ENCODE data around the gene KYAT1.
"Not testable (repeated sequence)": the region's sequence is repeated elsewhere in the genome, so short reads cannot be mapped to it uniquely, and the experiment has no call there.

KYAT1 gene

DNA sequence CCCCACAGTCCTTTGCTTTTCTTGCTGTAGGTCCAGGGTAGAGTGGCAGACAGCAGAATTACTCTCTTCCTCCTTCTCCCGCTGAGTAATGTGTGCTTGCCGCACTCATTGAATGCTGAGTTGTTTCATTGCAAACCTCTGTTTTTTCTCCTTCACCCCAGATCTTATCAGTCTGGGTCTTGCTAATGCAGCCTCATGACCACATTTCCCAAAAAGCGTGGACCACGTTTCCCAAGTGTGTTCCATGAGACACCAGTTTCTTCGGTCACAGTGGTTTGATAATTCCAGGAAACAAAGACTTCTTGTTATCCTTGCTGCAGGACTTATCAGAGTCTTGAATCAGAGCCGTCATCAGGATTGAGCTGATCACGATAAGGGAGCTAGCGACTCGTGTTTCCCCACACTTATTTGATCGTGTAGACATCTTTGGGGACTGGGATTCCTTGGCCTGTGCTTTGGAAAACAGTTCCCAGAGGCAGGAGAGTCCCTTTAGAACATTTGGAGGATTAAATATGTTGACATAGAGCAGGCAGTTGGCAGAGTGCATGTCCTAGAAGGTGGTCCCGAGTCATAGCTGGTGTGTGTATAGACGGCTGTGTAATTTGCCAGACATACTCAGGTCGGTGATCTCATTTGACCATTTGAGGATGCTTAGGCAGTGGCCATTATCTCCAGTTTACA lies 4.6 kb upstream of the KYAT1 start:
- no peak for DNase-seq (ENCODE audit: low read depth in 3 of 3, low spot score in 1 of 3)

DNA sequence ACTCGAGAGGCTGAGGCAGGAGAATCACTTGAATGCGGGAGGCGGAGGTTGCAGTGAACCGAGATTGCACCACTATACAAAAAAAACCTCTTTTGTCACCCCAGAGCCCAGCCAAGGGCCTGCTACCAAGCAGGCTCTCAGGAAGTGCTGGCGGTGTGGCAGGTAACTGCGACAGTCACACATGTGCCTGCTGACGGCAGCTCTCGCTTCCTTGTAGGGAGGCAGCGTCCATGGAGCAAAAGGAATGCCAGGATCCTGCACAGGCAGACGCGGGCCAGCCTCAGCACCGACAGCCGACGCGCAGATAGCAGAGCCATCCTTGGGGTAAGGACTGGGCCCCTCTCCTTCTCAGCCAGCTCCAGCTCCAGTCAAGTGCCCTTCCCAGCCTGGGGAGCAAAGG lies 4.0 kb upstream of the KYAT1 start:
- DNase-seq (ENCODE audit: low read depth in 3 of 3, low spot score in 1 of 3): no peak

DNA sequence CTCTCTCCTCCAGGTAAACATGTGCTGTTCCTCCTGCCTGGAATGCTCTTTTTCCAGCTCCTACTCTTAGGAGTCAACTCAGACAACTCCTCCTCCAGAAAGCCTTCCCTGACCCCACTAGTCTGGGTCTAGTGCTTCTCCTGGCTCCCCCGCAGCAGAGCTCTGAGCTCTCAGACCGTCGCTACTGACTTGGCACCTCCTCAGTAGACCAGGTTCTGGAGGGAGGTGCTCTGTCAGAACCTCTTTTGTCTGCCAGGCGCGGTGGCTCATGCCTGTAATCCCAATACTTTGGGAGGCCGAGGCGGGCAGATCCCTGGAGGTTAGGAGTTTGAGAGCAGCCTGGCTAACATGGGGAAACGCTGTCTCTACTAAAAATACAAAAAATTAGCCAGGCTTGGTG lies 3.6 kb upstream of the KYAT1 start:
- DNase-seq (ENCODE audit: low read depth in 3 of 3, low spot score in 1 of 3): no peak

DNA sequence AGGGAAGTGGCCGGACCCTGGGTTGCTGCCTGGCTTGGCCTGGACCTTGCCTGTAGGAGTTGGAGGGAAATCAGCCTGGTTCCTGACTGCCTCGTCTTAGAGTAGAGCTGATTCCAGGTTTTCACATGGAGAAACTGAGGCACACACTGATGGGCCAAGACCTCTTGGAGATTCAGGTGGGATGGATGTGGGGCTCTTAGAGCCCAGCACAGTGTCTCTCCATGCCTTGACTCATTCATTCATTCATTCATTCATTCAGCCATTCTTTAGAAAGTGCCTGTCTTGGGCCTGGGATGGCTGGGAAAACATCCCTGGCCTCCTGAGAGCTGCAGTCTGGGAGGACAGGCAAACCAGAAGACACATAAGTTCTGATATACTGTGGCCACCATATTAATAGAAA lies 2.4 kb upstream of the KYAT1 start:
- DNase-seq (ENCODE audit: low read depth in 3 of 3, low spot score in 1 of 3): no peak

DNA sequence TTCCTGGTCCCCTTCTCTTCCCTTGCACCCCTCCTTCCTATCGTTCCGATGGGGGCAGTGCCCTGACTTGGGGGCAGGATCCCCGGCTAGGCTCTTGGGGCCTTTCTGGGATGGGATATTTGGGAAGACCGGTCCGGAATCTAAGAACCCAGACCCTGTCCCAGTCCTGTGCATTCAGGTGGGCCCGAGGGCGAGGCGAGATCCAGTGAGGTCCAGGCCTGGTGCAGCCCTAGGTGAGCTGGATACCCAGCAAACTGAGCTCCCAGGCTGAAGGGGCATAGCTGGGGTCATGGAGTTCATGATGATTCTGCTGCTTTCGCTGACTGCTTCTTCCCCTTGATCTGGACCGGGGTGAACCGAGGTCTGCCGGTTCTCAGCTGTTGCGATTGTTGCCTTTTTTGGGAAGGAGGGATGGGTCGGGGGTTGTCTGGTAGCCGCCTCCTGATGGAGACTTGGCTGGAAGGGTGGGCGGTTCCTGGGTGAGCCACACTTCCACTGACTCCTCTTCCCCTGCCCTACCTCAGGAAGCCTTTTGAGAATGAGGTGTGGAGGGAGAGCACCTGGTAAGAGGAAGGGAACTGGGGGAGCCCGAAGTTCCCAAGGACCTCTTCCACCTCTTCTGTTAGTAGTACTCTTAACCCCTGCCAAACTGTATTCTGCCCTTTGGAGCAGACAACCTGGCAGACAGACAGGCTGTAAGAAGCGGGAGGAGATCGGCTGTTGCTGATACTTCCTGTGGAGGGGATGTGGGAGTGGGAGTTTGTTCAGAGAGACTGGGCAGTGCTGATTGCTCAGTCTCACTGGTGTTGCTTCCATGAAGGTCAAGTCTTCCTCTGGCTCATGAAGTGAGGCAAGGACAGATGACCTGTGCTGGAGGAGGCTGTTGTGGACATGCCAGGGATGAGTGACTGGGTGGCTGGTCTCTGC lies 1.2 kb upstream of the KYAT1 start:
- no peak for DNase-seq (ENCODE audit: low read depth in 3 of 3, low spot score in 1 of 3)

DNA sequence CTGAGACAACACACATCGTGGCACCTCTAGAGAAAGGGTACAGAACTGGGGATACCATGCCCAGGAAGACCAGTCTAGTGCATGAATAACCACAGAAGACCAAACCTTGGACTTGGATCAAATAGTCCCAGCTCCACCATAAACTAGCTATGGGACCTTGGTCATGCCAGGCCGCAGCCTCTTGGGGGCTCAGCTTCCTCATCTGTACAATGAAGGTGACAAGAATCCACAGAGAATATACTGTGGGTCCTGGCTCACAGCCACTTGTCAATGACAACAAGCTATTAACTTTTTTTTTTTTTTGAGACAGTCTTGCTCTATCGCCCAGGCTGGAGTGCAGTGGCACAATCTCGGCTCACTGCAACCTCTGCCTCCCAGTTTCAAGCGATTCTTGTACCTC lies 3.9 kb downstream of the KYAT1 start:
- DNase-seq (ENCODE audit: low read depth in 3 of 3, low spot score in 1 of 3): no peak

DNA sequence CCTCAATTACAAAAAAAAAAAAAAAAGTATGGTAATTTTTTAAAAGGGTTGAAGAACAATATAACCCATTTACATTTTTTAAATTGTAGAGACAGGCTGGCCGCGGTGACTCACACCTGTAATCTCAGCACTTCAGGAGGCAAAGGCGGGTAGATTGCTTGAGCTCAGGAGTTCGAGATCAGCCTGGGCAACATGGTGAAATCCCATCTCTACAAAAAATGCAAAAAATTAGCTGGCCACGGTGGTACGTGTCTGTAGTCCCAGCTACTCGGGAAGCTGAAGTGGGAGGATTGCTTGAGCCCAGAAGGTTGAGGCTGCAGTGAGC lies 10.8 kb downstream of the KYAT1 start:
- DNase-seq (ENCODE audit: low read depth in 3 of 3, low spot score in 1 of 3): not testable (repeated sequence)

DNA sequence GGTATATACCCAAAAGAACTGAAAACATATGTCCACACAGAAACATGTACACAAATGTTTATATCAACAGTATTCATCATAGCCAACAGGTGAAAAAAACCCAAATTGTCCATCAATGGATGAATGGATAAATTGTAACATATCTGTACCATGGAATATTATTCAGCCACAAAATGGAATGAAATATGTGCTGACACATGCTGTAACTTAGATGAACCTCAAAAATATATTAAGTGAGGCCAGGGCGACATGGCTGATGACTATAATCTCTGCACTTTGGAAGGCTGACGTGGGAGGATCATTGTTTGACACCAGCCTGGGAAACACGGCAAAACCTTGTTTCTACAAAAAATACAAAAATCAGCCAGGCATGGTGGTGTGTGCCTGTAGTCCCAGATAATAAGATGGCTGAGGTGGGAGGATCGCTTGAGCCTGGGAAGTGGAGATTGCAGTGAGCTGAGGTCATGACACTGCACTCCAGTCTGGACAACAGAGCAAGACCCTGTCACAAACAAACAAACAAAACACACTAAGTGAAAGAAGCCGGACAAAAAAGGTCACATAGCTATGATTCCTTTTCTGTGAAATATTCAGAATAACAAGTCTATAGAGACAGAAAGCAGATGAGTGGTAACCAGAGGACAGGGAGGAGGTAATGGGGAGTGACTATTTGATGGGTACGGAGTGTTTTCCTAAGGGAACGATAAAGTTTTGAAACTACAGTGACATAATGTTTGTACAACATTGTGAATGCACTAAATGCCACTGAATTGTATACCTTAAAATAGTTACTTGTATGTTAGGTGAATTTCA lies 11.4 kb downstream of the KYAT1 start:
- no peak for DNase-seq (ENCODE audit: low read depth in 3 of 3, low spot score in 1 of 3)

DNA sequence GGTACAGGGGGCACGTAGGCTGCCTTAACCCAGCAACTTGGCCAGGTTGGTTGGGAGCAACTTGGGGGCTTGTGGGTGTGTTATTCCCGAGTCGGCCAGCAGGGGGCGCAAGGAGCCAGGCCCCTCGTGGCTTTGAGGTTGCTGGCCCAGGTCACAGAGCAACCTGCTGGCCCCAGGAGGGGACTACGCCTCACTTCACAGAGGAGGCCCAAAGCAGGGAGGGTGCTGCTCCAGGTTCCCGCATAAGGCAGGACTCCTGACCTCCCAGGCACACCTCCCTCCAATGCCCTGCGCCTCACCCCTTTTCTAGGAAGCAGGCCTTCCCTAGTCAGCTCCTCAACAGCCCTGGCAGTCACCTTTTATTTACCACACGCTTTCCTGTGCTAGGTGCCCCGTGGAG lies 18.1 kb downstream of the KYAT1 start:
- DNase-seq (ENCODE audit: low read depth in 3 of 3, low spot score in 1 of 3): peak; percentile 64 to 89 (median 74)

DNA sequence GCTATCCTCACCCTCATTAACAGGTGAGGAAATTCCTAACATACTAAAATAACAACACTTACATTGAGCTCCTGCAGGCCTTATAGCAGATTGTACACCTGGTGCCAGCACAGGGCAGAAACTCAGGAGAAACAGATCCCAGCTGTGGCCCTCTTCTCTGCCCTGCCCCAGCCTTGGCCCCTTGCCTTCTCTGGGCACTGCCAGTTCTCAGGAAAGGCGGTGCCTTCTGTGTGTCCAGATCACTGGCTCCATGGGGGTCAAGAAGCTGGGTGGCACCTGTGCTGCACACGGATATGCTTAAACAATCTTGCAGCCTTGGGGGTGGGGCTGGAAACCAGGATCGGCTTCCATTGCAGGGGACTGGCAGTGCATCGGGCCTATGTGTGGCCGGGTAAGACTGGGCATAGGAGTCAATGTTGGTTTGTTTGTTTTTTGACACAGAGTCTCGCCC lies 19.3 kb downstream of the KYAT1 start:
- no peak for DNase-seq (ENCODE audit: low read depth in 3 of 3, low spot score in 1 of 3)

DNA sequence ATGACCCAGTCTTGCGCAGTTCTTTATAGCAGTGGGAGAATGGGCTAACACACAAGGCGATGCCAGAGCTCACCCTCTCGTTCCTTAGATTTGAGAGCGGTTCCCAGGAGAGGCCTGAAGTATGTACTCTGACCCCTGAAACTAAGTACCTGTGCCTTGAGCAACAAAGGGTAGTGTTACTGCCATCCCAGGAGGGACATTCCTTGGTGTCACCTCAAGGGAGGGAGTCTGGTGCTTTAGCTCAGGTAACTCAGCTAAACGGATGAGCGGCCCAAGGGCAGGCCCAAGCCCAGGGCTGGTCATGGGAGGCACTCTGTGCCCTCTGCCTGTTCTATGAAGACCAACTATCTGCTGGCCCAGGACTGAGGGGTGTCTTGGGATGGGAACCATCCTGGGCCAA lies 20.2 kb downstream of the KYAT1 start:
- no peak for DNase-seq (ENCODE audit: low read depth in 3 of 3, low spot score in 1 of 3)

DNA sequence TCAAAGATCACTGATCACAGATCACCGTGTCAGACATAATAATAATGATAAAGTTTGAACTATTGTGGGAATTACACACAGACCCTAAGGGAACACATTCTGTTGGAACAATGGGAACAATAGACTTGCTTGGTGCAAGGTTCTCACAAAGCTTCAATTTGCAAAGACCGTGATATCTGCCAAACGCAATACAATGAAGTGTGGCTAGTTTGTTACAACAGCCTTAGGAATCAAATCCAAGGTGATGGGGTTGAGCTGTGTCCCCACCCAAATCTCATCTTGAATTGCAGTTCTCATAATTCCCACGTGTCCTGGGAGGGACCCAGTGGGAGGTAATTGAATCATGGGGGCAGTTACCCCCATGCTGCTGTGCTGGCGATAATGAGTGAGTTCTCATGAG lies 20.8 kb downstream of the KYAT1 start:
- DNase-seq (ENCODE audit: low read depth in 3 of 3, low spot score in 1 of 3): no peak

DNA sequence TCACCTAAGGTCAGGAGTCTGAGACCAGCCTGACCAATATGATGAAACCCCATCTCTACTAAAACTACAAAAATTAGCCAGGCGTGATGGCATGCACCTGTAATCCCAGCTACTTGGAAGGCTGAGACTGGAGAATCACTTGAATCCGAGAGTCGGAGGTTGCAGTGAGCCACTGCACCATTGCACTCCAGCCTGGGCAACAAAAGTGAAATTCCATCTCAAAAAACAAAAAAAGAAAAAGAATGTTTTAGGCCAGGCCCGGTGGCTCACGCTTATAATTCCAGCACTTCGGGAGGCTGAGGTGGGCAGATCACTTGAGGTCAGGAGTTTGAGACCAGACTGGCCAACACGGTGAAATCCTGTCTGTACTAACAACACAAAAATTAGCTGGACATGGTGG lies 23.3 kb downstream of the KYAT1 start:
- not testable (repeated sequence) for DNase-seq (ENCODE audit: low read depth in 3 of 3, low spot score in 1 of 3)

DNA sequence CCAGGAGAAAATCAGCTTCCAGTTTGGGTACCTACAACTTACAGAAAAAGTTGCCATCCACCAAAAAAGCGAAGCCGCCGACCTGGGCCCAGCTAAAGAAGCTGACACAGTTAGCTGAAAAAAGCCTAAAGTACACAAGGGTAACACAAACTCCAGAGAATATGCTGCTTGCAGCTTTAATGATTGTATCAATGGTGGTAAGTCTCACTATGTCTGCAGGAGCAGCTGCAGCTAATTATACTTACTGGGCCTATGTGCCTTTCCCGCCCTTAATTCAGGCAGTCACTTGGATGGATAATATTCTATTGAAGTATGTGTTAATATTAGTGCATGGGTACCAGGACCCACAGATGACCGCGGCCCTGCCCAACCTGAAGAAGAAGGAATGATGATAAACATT lies 27.3 kb downstream of the KYAT1 start:
- not testable (repeated sequence) for DNase-seq (ENCODE audit: low read depth in 3 of 3, low spot score in 1 of 3)

DNA sequence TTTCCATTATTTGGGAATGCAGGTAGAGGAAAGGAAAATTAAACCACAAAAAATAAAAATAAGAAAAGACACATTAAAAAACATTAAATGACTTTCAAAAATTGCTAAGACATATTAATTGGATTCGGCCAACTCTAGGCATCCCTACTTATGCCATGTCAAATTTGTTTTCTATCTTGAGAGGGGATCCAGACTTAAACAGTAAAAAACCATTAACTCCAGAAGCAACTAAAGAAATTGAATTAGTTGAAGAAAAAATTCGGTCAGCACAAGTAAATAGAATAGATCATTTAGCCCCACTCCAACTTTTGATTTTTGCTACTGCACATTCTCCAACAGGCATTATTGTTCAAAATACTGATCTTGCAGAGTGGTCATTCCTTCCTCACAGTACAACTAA lies 29.1 kb downstream of the KYAT1 start:
- DNase-seq (ENCODE audit: low read depth in 3 of 3, low spot score in 1 of 3): not testable (repeated sequence)

DNA sequence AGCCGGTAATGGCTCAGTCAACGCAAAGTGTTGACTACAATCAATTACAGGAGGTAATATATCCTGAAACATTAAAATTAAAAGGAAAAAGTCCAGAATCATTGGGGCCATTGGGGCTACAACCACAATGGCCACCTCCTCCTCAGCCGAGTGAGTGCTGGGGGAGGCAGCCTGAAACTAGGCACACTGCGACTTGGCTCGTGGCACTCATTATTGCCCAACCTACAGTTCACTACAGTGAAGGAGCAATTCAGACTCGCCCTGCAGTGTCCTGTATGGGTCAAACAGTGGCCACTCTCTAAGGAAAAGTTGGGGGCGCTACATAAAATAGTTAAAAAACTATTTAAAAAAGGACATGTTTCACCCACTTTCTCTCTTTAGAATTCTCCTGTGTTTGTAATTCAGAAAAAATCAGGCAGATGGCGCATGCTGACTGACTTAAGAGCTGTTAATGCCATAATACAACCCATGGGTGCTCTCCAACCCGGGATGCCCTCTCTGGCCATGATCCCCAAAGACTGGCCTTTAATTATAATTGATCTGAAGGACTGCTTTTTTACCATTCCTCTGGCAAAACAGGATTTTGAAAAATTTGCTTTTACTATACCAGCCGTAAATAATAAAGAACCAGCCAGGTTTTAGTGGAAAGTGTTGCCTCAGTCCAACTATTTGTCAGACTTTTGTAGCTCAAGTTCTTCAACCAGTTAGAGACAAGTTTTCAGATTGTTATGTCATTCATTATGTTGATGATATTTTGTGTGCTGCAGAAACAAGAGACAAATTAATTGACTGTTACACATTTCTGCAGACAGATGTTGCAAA lies 29.8 kb downstream of the KYAT1 start:
- not testable (repeated sequence) for DNase-seq (ENCODE audit: low read depth in 3 of 3, low spot score in 1 of 3)

DNA sequence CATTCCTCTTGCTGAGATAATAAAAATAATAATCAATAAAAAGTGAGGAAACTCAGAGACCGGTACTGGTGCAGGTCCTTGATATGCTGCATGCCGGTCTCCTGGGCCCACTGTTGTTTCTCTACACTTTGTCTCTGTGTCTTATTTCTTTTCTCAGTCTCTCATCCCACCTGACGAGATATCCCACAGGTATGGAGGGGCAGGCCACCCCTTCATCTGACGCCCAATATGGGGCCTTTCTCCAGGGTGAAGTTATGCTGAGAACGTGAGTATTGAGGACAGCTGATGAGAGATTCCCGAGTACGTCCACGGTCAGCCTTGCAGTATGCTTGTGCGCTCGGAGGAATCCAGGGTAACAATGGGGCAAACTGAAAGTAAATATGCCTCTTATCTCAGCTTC lies 30.7 kb downstream of the KYAT1 start:
- not testable (repeated sequence) for DNase-seq (ENCODE audit: low read depth in 3 of 3, low spot score in 1 of 3)

DNA sequence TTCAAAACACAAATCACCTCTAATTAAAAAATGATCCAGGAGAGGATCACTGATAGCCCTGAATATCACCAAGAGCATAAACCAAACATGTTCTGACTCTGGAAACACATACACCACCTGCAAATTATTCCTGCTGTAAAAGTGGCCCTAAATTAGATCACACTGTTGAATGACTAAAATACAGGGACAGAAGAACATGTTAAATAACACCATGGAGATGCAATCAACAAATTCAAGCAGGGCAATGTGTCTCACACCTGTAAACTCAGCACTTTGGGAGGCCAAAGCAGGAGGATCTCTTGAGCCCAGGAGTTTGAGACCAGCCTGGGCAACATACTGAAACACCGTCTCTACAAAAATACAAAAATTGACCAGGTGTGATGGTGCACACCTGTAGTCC lies 33.9 kb downstream of the KYAT1 start:
- DNase-seq (ENCODE audit: low read depth in 3 of 3, low spot score in 1 of 3): no peak

DNA sequence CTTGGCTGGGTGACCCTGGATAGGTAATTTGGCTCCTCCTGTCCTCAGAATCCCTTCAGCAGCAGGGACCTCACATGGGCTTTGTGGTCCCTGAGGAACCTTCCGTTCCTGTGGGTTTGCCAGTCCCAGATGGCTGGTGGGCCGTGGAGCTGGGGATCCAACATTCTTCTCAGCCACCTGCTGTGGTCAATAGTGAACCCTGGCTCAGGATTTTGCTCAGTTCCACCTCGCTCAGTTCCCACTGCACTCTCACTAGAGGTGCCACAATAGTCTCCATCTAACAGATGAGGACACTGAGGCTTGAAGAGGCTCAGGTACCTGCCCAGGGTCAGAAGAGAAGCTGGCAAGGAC lies 35.1 kb downstream of the KYAT1 start:
- DNase-seq (ENCODE audit: low read depth in 3 of 3, low spot score in 1 of 3): no peak

DNA sequence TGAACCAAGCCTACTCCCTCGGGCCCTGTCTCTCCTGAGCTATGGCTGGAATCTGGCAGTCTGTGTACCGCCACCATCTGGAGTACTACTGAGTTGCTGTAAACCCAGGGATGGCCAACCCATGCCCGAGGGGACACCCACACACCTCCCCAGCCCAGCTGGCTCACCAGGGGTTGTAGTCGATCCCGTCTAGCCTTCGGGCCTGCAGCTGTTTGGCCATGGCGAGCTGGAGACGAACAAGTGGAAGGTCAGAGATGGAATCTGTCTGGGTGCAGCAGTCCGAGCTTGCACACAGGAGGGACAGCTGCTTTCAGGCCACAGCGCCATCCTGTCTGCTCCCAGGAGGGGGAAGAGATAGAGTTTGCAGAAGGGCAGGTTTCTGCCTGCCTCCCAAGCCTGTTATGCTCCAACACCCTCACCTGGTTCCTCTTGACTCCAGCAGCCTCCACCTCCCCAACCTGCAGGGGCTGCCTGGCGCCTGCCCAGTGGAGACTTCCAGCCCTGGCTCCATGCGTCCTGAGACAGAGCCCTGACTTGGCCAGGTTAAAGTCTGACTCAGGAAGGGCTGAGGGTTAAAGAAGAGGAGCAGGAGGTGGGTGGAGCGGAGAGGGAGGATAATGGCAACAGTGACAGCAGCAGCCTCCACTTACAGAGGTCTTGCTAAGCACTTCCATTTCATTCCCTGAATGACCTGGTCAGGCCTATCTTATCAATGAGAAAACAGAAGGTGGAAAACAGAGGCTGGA lies 36.4 kb downstream of the KYAT1 start:
- DNase-seq (ENCODE audit: low read depth in 3 of 3, low spot score in 1 of 3): no peak
